H9 (cell line): ENCODE results near the gene RABGAP1L. TPM values are rescaled to one million over a fixed set of nuclear protein-coding genes. Genes with fewer than 3 reads are reported as not detected.

Experiments used
- DNase-seq: peaks from one replicate; pipeline ENCODE4 v3.0.0-alpha.2; 2017
- H2AFZ ChIP-seq: one replicate; pipeline ENCODE4 v1.6.1; 2013; ENCODE audit warnings: mild to moderate bottlenecking, low read length, control low read depth, moderate library complexity
- H2AK5ac ChIP-seq: 2 replicates; pipeline ENCODE4 v1.6.1; 2013; ENCODE audit warnings: low read length, control low read depth, mixed read lengths; ENCODE audit not compliant: insufficient read length
- H2BK120ac ChIP-seq: one replicate; pipeline ENCODE4 v1.6.1; 2013; ENCODE audit warnings: low read depth, mild to moderate bottlenecking, low read length, control low read depth, inconsistent platforms; ENCODE audit not compliant: poor library complexity, severe bottlenecking
- H2BK12ac ChIP-seq: 2 replicates; pipeline ENCODE4 v1.6.1; 2013; ENCODE audit warnings: low read length, control low read depth, mixed read lengths, low read depth; ENCODE audit not compliant: insufficient read length
- H2BK15ac ChIP-seq: 2 replicates; pipeline ENCODE4 v1.6.1; 2013; ENCODE audit warnings: low read depth, low read length, control low read depth
- H2BK20ac ChIP-seq: one replicate; pipeline ENCODE4 v1.6.1; 2013; ENCODE audit warnings: low read depth, mild to moderate bottlenecking, low read length, control low read depth, inconsistent platforms; ENCODE audit not compliant: poor library complexity, severe bottlenecking
- H2BK5ac ChIP-seq: 2 replicates; pipeline ENCODE4 v1.6.1; 2013; ENCODE audit warnings: low read length, control low read depth, mixed read lengths; ENCODE audit not compliant: insufficient read length
- H3K14ac ChIP-seq: 2 replicates; pipeline ENCODE4 v1.6.1; 2013; ENCODE audit warnings: low read length, control low read depth; ENCODE audit not compliant: insufficient read depth
- H3K18ac ChIP-seq: 2 replicates; pipeline ENCODE4 v1.6.1; 2013; ENCODE audit warnings: low read depth, mild to moderate bottlenecking, mixed read lengths, low read length, control low read depth; ENCODE audit not compliant: insufficient read length
- H3K23ac ChIP-seq: 2 replicates; pipeline ENCODE4 v1.6.1; 2013; ENCODE audit warnings: low read length, control low read depth, mixed read lengths, low read depth; ENCODE audit not compliant: insufficient read length
- H3K23me2 ChIP-seq: 2 replicates; pipeline ENCODE4 v1.6.1; 2013; ENCODE audit warnings: low read depth, mild to moderate bottlenecking, mixed read lengths, low read length, control low read depth; ENCODE audit not compliant: insufficient read length, poor library complexity, severe bottlenecking
- H3K27ac ChIP-seq: 2 replicates; pipeline ENCODE4 v1.5.1; 2013; ENCODE audit warnings: low read length, control low read depth, mixed read lengths, low read depth; ENCODE audit not compliant: insufficient read length
- H3K27me3 ChIP-seq: 2 replicates; pipeline ENCODE4 v1.6.1; 2013; ENCODE audit warnings: low read length, control low read depth, inconsistent platforms; ENCODE audit not compliant: insufficient read depth
- H3K4ac ChIP-seq: 2 replicates; pipeline ENCODE4 v1.6.1; 2013; ENCODE audit warnings: low read depth, mild to moderate bottlenecking, control low read depth, inconsistent platforms, low read length, moderate library complexity
- H3K4me1 ChIP-seq: 2 replicates; pipeline ENCODE4 v1.6.1; 2013; ENCODE audit warnings: low read length, control low read depth, inconsistent platforms; ENCODE audit not compliant: insufficient read depth
- H3K4me2 ChIP-seq: 2 replicates; pipeline ENCODE4 v1.6.1; 2013; ENCODE audit warnings: low read length, control low read depth, mixed read lengths; ENCODE audit not compliant: insufficient read length, insufficient read depth
- H3K56ac ChIP-seq: 2 replicates; pipeline ENCODE4 v1.6.1; 2013; ENCODE audit warnings: low read depth, mild to moderate bottlenecking, mixed read lengths, low read length, control low read depth; ENCODE audit not compliant: insufficient read length
- H3K79me1 ChIP-seq: 2 replicates; pipeline ENCODE4 v1.6.1; 2013; ENCODE audit warnings: low read depth, mild to moderate bottlenecking, moderate library complexity, low read length, control low read depth, inconsistent platforms; ENCODE audit not compliant: insufficient read depth, poor library complexity, severe bottlenecking
- H3K79me2 ChIP-seq: 2 replicates; pipeline ENCODE4 v1.6.1; 2013; ENCODE audit warnings: low read length, control low read depth, inconsistent platforms; ENCODE audit not compliant: insufficient read depth
- H3K9ac ChIP-seq: 2 replicates; pipeline ENCODE4 v1.6.1; 2013; ENCODE audit warnings: low read length, control low read depth, mixed read lengths; ENCODE audit not compliant: insufficient read length; ENCODE audit errors: extremely low read depth
- H3K9me3 ChIP-seq: one replicate; pipeline ENCODE4 v1.6.1; 2013; ENCODE audit warnings: low read depth, low read length, inconsistent platforms; ENCODE audit not compliant: control insufficient read depth
- H3T11ph ChIP-seq: one replicate; pipeline ENCODE4 v1.6.1; 2013; ENCODE audit warnings: mild to moderate bottlenecking, low read length, control low read depth, inconsistent platforms
- H4K20me1 ChIP-seq: one replicate; pipeline ENCODE4 v1.6.1; 2013; ENCODE audit not compliant: control insufficient read depth, insufficient read length, insufficient read depth
- H4K5ac ChIP-seq: 2 replicates; pipeline ENCODE4 v1.6.1; 2013; ENCODE audit warnings: low read depth, mild to moderate bottlenecking, mixed read lengths, low read length, control low read depth; ENCODE audit not compliant: insufficient read length
- H4K8ac ChIP-seq: replicated peaks from 2 replicates; pipeline ENCODE4 v1.6.1; 2013; ENCODE audit warnings: low read length, control low read depth, mixed read lengths, low read depth; ENCODE audit not compliant: insufficient read length
- H4K91ac ChIP-seq: 2 replicates; pipeline ENCODE4 v1.6.1; 2013; ENCODE audit warnings: low read depth, mild to moderate bottlenecking, moderate library complexity, mixed read lengths, low read length, control low read depth; ENCODE audit not compliant: insufficient read length
- H3K27ac Mint-ChIP-seq, 3 experiments: 2 replicates in 2 of 3; 3 replicates in 1 of 3; pipeline ENCODE4 v1.8.0; 2020 to 2021; ENCODE audit warnings: mixed read lengths in 3 of 3, mild to moderate bottlenecking in 1 of 3, moderate library complexity in 1 of 3
- H3K27me3 Mint-ChIP-seq: 2 replicates; pipeline ENCODE4 v1.8.0; 2021; ENCODE audit warnings: low read depth, mild to moderate bottlenecking, moderate library complexity, mixed read lengths
- H3K36me3 Mint-ChIP-seq, 3 experiments: 2 replicates in 2 of 3; 3 replicates in 1 of 3; pipeline ENCODE4 v1.8.0; 2020 to 2021; ENCODE audit warnings: low read depth in 3 of 3, mixed read lengths in 3 of 3; ENCODE audit not compliant: insufficient read depth in 1 of 3
- H3K4me1 Mint-ChIP-seq, 2 experiments: 2 replicates each; pipeline ENCODE4 v1.8.0; 2020; ENCODE audit warnings: mixed read lengths in 2 of 2
- H3K4me3 Mint-ChIP-seq, 2 experiments: 2 replicates in 1 of 2; 3 replicates in 1 of 2; pipeline ENCODE4 v1.8.0; 2020 to 2021; ENCODE audit warnings: mild to moderate bottlenecking in 2 of 2, mixed read lengths in 2 of 2, moderate library complexity in 1 of 2
- H3K9me3 Mint-ChIP-seq, 2 experiments: 2 replicates in 1 of 2; 3 replicates in 1 of 2; pipeline ENCODE4 v1.8.0; 2020; ENCODE audit warnings: mild to moderate bottlenecking in 2 of 2, mixed read lengths in 2 of 2, moderate library complexity in 1 of 2
- WGBS: extraction: QIAGEN DNeasy Blood & Tissue Kit; methylation state at CpG from one replicate; pipeline ENCODE4 v1.1.7; 2013; ENCODE audit warnings: missing lambda C conversion rate, low lambda C conversion rate, mixed read lengths; ENCODE audit not compliant: insufficient read length; ENCODE audit errors: extremely low coverage; 5-methylcytosine and 5-hydroxymethylcytosine counted together
- total RNA-seq: library from RNA; stranded (reverse); gene quantifications from 2 replicates; pipeline ENCODE4 v1.2.1, GENCODE V29; 2021
- TF ChIP-seq, protein P1 (sequence below): fragments of 200-600 bp; sonication (generic); conservative IDR thresholded peaks from 3 replicates; pipeline ENCODE4 v1.8.0; 2021; ENCODE audit warnings: antibody characterized with exemption, mild to moderate bottlenecking

Gene RABGAP1L
- total RNA-seq, 1 experiment from 2014 or later: 147 TPM

GRCh38 chr1:174902531-174903099, 743.3 kb downstream of the RABGAP1L start:
- H4K8ac ChIP-seq: no peak overlapping the region
- H4K91ac ChIP-seq: no peak overlapping the region
- no peak overlapping the region for H3K27ac ChIP-seq
- H3K4me2 ChIP-seq: no peak overlapping the region
- Mint-ChIP-seq H3K4me1 (peaks cover 40% of the 10 kb centered on the region in 2 experiments), H3K9me3 (peaks cover 3 to 12% of the 10 kb centered on the region in 2 experiments; a peak in 3 of 5 replicates), H3K27ac (peak overlapping the region in 2 of 3 experiments; percentile 16 to 71; a peak in 5 of 7 replicates), H3K4me3 (no peak overlapping the region), H3K27me3 (no peaks in the 10 kb centered on the region), H3K36me3 (peaks cover 54 to 80% (median 80%) of the 10 kb centered on the region in 3 experiments)
- H3K9ac ChIP-seq: no peak overlapping the region
- H3K79me1 ChIP-seq: peaks cover 12% of the 10 kb centered on the region
- WGBS: no CpG with 5 or more reads among the region's 4 CpGs
- no peak overlapping the region for H2BK120ac ChIP-seq
- peaks cover 19% of the 10 kb centered on the region; the same call in 1 of the 2 replicates for H3K79me2 ChIP-seq
- no peak overlapping the region for H2BK12ac ChIP-seq
- no peak overlapping the region for H3K18ac ChIP-seq
- H3K56ac ChIP-seq: no peak overlapping the region
- H3K4me1 ChIP-seq: peaks cover 7% of the 10 kb centered on the region
- no peak for DNase-seq
- H4K20me1 ChIP-seq: no peaks in the 10 kb centered on the region
- H2BK5ac ChIP-seq: no peak overlapping the region
- H3K4ac ChIP-seq: no peak overlapping the region; the same call in 1 of the 2 replicates
- H2BK20ac ChIP-seq: no peak overlapping the region
- H3K23me2 ChIP-seq: no peaks in the 10 kb centered on the region
- no peak overlapping the region for H3K14ac ChIP-seq
- no peak overlapping the region for H4K5ac ChIP-seq
- no peak overlapping the region for H3T11ph ChIP-seq
- TF ChIP-seq, protein P1, sequence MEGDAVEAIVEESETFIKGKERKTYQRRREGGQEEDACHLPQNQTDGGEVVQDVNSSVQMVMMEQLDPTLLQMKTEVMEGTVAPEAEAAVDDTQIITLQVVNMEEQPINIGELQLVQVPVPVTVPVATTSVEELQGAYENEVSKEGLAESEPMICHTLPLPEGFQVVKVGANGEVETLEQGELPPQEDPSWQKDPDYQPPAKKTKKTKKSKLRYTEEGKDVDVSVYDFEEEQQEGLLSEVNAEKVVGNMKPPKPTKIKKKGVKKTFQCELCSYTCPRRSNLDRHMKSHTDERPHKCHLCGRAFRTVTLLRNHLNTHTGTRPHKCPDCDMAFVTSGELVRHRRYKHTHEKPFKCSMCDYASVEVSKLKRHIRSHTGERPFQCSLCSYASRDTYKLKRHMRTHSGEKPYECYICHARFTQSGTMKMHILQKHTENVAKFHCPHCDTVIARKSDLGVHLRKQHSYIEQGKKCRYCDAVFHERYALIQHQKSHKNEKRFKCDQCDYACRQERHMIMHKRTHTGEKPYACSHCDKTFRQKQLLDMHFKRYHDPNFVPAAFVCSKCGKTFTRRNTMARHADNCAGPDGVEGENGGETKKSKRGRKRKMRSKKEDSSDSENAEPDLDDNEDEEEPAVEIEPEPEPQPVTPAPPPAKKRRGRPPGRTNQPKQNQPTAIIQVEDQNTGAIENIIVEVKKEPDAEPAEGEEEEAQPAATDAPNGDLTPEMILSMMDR: no peak
- no peaks in the 10 kb centered on the region for H3K27me3 ChIP-seq
- H2BK15ac ChIP-seq: no peak overlapping the region
- H2AFZ ChIP-seq: no peak overlapping the region
- H2AK5ac ChIP-seq: no peak overlapping the region
- no peak overlapping the region for H3K23ac ChIP-seq
- no peaks in the 10 kb centered on the region for H3K9me3 ChIP-seq
